Thyroid gland (tissue), 4 donors: Measurements from ENCODE around the gene AP2A2. TPM values are rescaled to one million over a fixed set of nuclear protein-coding genes. Genes with fewer than 3 reads are reported as not detected.

ENCODE experiments used
- DNase-seq, 2 donors: peaks; one replicate each; pipeline ENCODE4 v3.0.0-alpha.2; 2019
- H3K27ac ChIP-seq, 3 donors: fragments of 200-600 bp; sonication (generic); 1 replicate in 2 of 3; 2 replicates in 1 of 3; pipeline ENCODE4 v1.5.1; 2016 to 2019; ENCODE audit warnings: mild to moderate bottlenecking in 1 of 3, moderate library complexity in 1 of 3
- H3K27me3 ChIP-seq: fragments of 200-600 bp; sonication (generic); one replicate; pipeline ENCODE4 v1.5.1; 2019
- H3K36me3 ChIP-seq, 2 donors: fragments of 200-600 bp; sonication (generic); one replicate each; pipeline ENCODE4 v1.5.1; 2016 to 2019
- H3K4me1 ChIP-seq, 2 donors: fragments of 200-600 bp; sonication (generic); one replicate each; pipeline ENCODE4 v1.5.1; 2017 to 2019
- H3K4me3 ChIP-seq, 3 donors: fragments of 200-600 bp; sonication (generic); replicated peaks in 1 of 3; 1 replicate in 2 of 3; 2 replicates in 1 of 3; pipeline ENCODE4 v1.5.1; 2016; ENCODE audit warnings: mild to moderate bottlenecking in 1 of 3
- H3K9me3 ChIP-seq: fragments of 200-600 bp; sonication (generic); one replicate; pipeline ENCODE4 v1.5.1; 2017
- POLR2A ChIP-seq, 2 donors: fragments of 450-650 bp; IDR thresholded peaks; one replicate each; pipeline ENCODE4 v1.6.1; 2017; ENCODE audit warnings: antibody characterized with exemption in 2 of 2, mild to moderate bottlenecking in 2 of 2, moderate library complexity in 1 of 2
- WGBS, 2 donors: methylation state at CpG; one replicate each; pipeline ENCODE4 v1.1.5; 2017; 5-methylcytosine and 5-hydroxymethylcytosine counted together
- intact Hi-C: fragments of 100-400 bp; cut with DNase I; formaldehyde crosslinking; loops from one replicate; pipeline ENCODE4 v1.15.1; 2023
- total RNA-seq, 4 donors: library from RNA; depleted of rRNA; stranded (reverse); fragments of >200 nt; gene quantifications; one replicate each; pipeline ENCODE4 v1.2.3, GENCODE V29; 2016
- TF ChIP-seq, protein P1 (sequence below), 6 experiments: fragments of 200-600 bp in 3 of 6; fragments of 450-650 bp in 3 of 6; sonication (generic) in 3 of 6; IDR thresholded peaks; one replicate each; pipeline ENCODE4 v1.5.1; 2016 to 2019; ENCODE audit warnings: antibody characterized with exemption in 6 of 6, mild to moderate bottlenecking in 2 of 6, inconsistent platforms in 1 of 6, moderate library complexity in 1 of 6

AP2A2 gene
- total RNA-seq, 4 donors from 2014 or later = 37.2 to 67.3 (median 54.1) TPM

DNA sequence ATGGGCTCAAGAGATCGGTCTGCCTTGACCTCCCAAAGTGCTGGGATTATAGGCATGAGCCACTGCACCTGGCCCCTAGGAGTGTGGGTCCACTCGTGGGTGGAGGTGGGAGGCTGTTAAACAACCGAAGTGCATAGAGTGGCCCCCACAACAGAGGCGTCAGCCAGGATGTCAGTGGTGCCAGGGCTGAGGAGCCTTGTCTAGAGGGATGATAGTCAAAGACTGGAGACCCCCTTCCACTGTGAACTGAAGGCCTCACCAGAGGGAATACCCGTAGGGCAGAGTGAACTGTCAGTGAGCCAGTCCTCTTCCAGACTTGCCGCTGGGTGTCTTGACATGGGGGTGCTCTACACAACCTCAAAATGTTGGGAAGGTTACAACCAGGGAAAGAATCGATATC, 38.2 kb downstream of the AP2A2 start:
- TF ChIP-seq, protein P1, sequence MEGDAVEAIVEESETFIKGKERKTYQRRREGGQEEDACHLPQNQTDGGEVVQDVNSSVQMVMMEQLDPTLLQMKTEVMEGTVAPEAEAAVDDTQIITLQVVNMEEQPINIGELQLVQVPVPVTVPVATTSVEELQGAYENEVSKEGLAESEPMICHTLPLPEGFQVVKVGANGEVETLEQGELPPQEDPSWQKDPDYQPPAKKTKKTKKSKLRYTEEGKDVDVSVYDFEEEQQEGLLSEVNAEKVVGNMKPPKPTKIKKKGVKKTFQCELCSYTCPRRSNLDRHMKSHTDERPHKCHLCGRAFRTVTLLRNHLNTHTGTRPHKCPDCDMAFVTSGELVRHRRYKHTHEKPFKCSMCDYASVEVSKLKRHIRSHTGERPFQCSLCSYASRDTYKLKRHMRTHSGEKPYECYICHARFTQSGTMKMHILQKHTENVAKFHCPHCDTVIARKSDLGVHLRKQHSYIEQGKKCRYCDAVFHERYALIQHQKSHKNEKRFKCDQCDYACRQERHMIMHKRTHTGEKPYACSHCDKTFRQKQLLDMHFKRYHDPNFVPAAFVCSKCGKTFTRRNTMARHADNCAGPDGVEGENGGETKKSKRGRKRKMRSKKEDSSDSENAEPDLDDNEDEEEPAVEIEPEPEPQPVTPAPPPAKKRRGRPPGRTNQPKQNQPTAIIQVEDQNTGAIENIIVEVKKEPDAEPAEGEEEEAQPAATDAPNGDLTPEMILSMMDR (IDR thresholded peaks at IDR 0.05) = no peak
- no peak for TF ChIP-seq POLR2A (IDR thresholded peaks at IDR 0.05)

DNA sequence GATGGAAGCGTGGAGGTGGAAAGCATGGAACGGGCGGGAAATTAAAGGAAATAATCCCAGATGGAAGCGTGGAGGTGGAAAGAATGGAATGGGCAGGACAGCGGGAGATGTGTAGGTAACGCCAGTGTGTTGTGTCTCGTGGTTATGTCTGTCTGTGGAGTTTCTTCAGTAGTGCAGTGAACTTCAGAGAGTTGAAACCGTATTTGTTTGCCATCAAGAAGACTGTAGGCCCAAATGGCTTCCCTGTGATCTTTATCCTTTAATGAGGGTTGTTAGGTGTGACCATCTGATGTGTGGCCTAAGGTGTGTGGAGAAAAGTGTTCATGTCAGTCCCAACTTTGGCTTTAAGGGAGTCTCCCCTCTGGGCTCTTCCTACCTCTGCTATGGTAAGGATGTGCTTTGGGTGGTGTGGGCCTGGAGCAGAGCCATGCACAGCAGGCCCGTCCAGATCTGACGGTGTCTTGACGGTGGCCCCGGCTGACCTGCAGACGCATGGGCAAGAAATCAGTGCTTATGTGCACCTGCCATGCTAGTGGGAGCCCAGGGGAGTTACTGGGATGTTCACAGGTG, 39.6 kb downstream of the AP2A2 start:
- TF ChIP-seq, protein P1 (IDR thresholded peaks at IDR 0.05) = no peak
- no peak for TF ChIP-seq POLR2A (IDR thresholded peaks at IDR 0.05)
- Histone ChIP-seq H3K27me3 (no peaks in the 10 kb centered on the region), H3K36me3 (peaks cover 4 to 8% of the 10 kb centered on the region in 2 donors), H3K9me3 (no peaks in the 10 kb centered on the region), H3K4me3 (no peak overlapping the region), H3K27ac (no peak overlapping the region), H3K4me1 (peaks cover 9 to 10% of the 10 kb centered on the region in 2 donors)
- WGBS, 2 donors = 89 to 93% methylated on average over 13 of the region's 13 CpGs
- DNase-seq = no peak
- intact Hi-C loops = no loop called here

More for the DNA sequence above, 38.2 kb downstream of the AP2A2 start:
- intact Hi-C loops = no loop called here
- H3K36me3 ChIP-seq = peaks cover 8% of the 10 kb centered on the region in 2 donors
- peaks cover 9 to 10% of the 10 kb centered on the region in 2 donors for H3K4me1 ChIP-seq
- H3K9me3 ChIP-seq = no peaks in the 10 kb centered on the region
- no peaks in the 10 kb centered on the region for H3K27me3 ChIP-seq
- H3K4me3 ChIP-seq = no peak overlapping the region
- DNase-seq = no peak
- H3K27ac ChIP-seq = no peak overlapping the region
- 97 to 98% methylated on average over 7 of the region's 7 CpGs for WGBS, 2 donors

DNA sequence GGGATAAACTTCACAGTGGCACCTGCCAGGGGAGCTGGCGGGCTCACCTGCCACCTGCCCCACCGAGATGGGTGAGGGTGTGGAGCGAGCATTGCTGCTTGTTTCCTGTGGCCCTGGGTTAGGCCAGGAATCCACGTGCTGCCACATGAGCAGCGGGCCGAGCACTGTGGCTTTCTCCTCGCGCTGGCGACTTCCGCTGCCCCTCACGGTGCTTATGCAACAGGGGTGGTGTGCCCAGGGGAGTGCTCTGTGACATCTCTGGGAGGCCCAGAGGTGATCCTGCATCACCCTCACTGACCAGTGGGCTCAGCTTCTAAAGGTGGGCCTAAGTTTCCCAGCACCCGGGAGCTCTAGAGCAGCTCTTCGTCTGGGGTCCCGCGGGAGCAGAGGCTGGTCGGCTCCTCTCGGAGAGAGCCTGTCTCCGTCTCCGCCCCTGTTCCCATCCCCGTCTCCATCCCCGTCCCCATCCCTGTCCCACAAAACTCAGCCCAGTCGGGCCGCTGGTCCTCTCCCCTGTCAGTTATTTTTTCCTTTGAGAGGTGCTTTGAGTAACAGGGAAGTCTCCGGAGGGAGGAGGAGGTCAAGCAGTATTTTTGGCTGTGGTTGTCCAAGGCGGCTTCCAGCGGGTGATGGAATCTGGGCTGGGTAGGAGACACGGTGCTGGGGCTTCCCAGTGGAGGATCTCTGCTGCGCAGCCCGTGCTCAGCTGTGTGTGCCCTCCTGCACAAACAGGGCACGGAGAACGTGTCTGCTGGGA, 42.5 kb downstream of the AP2A2 start:
- Histone ChIP-seq H3K27ac (no peak overlapping the region), H3K36me3 (peaks cover 17 to 20% of the 10 kb centered on the region in 2 donors), H3K4me1 (peaks cover 9 to 10% of the 10 kb centered on the region in 2 donors), H3K27me3 (no peaks in the 10 kb centered on the region), H3K9me3 (no peaks in the 10 kb centered on the region), H3K4me3 (no peak overlapping the region)
- intact Hi-C loops = no loop called here
- no peak for DNase-seq
- no peak for TF ChIP-seq POLR2A (IDR thresholded peaks at IDR 0.05)
- TF ChIP-seq, protein P1 (IDR thresholded peaks at IDR 0.05) = no peak
- WGBS, 2 donors = 83 to 86% methylated on average over 26 to 31 of the region's 31 CpGs

DNA sequence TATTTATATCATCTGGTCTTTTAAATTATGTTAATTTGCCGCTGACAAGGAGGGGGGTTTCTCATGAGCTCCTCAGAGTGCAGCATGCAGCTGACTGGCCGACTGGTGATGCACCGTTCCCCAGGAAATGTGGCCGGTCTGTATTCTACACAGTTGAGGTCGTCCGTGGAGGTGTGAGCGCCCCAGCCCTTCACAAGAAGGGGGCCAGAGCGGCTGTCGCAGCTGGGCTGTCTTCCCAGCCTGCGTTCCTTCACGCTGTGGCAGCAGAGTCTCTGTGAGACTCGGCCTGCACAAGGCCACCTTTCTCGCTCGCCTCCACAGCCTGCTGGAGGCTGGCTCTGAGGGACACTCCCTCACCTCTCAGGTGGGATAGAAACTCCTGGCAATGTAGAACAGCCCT, 43.2 kb downstream of the AP2A2 start:
- H3K4me1 ChIP-seq = peaks cover 9 to 10% of the 10 kb centered on the region in 2 donors
- peaks cover 23 to 27% of the 10 kb centered on the region in 2 donors for H3K36me3 ChIP-seq
- no peak overlapping the region for H3K4me3 ChIP-seq
- 92 to 93% methylated on average over 14 of the region's 14 CpGs for WGBS, 2 donors
- no peak overlapping the region for H3K27ac ChIP-seq
- intact Hi-C loops = no loop called here
- H3K27me3 ChIP-seq = no peaks in the 10 kb centered on the region
- H3K9me3 ChIP-seq = no peaks in the 10 kb centered on the region
- TF ChIP-seq POLR2A (IDR thresholded peaks at IDR 0.05) = no peak
- TF ChIP-seq, protein P1 (IDR thresholded peaks at IDR 0.05) = no peak
- DNase-seq = no peak

DNA sequence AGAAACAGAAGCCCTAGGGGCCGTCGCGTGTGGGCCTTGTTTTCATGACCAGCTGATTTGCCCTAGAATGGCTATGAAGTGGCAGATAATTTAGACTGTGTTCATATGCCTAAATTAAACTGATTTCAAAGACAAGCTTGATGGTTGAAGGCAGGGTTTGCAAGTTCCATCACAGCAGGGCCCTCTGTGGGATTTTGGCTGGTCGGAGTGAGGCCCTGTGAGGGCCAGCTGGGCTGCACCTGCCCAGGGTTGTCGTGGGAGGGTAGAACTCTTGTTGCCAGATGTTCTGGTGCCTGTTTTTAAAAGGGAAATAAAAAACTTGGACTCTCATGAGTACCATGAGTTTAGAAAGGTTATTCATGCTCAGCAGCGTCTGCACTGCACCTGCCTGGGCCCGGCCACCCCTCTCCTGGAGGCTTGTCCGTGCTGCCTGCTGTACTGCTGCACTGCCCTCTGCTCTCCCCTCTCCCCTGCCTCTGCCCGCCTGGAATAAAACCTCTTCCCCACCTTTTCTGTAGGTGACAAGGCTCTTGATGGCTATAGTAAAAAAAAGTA, 44.1 kb downstream of the AP2A2 start:
- DNase-seq = no peak
- intact Hi-C loops = no loop called here
- Histone ChIP-seq H3K27ac (no peak overlapping the region), H3K9me3 (no peaks in the 10 kb centered on the region), H3K27me3 (no peaks in the 10 kb centered on the region), H3K4me1 (peaks cover 9 to 10% of the 10 kb centered on the region in 2 donors), H3K4me3 (no peak overlapping the region), H3K36me3 (peaks cover 27 to 31% of the 10 kb centered on the region in 2 donors)
- TF ChIP-seq POLR2A (IDR thresholded peaks at IDR 0.05) = no peak
- TF ChIP-seq, protein P1 (IDR thresholded peaks at IDR 0.05) = no peak
- 93 to 95% methylated on average over 9 of the region's 9 CpGs for WGBS, 2 donors
